ENCODE results near the gene SLC16A8.

- TF ChIP-seq, protein P1, sequence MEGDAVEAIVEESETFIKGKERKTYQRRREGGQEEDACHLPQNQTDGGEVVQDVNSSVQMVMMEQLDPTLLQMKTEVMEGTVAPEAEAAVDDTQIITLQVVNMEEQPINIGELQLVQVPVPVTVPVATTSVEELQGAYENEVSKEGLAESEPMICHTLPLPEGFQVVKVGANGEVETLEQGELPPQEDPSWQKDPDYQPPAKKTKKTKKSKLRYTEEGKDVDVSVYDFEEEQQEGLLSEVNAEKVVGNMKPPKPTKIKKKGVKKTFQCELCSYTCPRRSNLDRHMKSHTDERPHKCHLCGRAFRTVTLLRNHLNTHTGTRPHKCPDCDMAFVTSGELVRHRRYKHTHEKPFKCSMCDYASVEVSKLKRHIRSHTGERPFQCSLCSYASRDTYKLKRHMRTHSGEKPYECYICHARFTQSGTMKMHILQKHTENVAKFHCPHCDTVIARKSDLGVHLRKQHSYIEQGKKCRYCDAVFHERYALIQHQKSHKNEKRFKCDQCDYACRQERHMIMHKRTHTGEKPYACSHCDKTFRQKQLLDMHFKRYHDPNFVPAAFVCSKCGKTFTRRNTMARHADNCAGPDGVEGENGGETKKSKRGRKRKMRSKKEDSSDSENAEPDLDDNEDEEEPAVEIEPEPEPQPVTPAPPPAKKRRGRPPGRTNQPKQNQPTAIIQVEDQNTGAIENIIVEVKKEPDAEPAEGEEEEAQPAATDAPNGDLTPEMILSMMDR (IDR thresholded peaks at IDR 0.05; ENCODE audit: low read length) = no peak
- TF ChIP-seq EZH2 (optimal IDR thresholded peaks at IDR 0.05; ENCODE audit: low read depth, low read length) = no peak
Measured at GRCh38 chr22:38046070-38046748, 37.8 kb downstream of the SLC16A8 start.
